Upper lobe of left lung (tissue), 6 donors: Measurements from ENCODE around the gene FCN1. TPM values are rescaled to one million over a fixed set of nuclear protein-coding genes. Genes with fewer than 3 reads are reported as not detected.

Experiments used
- ATAC-seq, 2 donors: fragments of 200-7000 bp; cut with Tn5 transposase; one replicate each; pipeline ENCODE4 v1.9.1; 2022; ENCODE audit warnings: mild to moderate bottlenecking in 2 of 2, moderate library complexity in 2 of 2; ENCODE audit not compliant: low FRiP score in 2 of 2
- DNase-seq, 2 donors: peaks; one replicate each; pipeline ENCODE4 v3.0.0-alpha.2; 2019 to 2020
- H3K27ac ChIP-seq, 4 donors: fragments of 200-600 bp; sonication (generic); one replicate each; pipeline ENCODE4 v1.5.1; 2016 to 2019
- H3K27me3 ChIP-seq, 4 donors: fragments of 200-600 bp; sonication (generic); one replicate each; pipeline ENCODE4 v1.5.1; 2017 to 2019
- H3K36me3 ChIP-seq, 4 donors: fragments of 200-600 bp; sonication (generic); one replicate each; pipeline ENCODE4 v1.5.1; 2016 to 2019
- H3K4me1 ChIP-seq, 4 donors: fragments of 200-600 bp; sonication (generic); one replicate each; pipeline ENCODE4 v1.5.1; 2018 to 2019
- H3K4me3 ChIP-seq, 4 donors: fragments of 200-600 bp; sonication (generic); one replicate each; pipeline ENCODE4 v1.5.1; 2017 to 2019; ENCODE audit warnings: mild to moderate bottlenecking in 2 of 4, moderate library complexity in 1 of 4
- H3K9me3 ChIP-seq, 4 donors: fragments of 200-600 bp; sonication (generic); one replicate each; pipeline ENCODE4 v1.5.1; 2018 to 2019
- CTCF ChIP-seq, 6 experiments: fragments of 450-650 bp in 4 of 6; fragments of 200-600 bp in 2 of 6; sonication (generic) in 2 of 6; IDR thresholded peaks; one replicate each; pipeline ENCODE4 v1.5.1; 2016 to 2019; ENCODE audit warnings: antibody characterized with exemption in 6 of 6
- EP300 ChIP-seq, 4 donors: sonication (generic); formaldehyde crosslinking; IDR thresholded peaks; one replicate each; pipeline ENCODE4 v1.5.1; 2017; ENCODE audit warnings: antibody characterized with exemption in 4 of 4, control low read depth in 2 of 4
- POLR2A ChIP-seq, 4 donors: fragments of 450-650 bp; IDR thresholded peaks; one replicate each; pipeline ENCODE4 v1.5.1; 2016 to 2017; ENCODE audit warnings: antibody characterized with exemption in 4 of 4, mild to moderate bottlenecking in 2 of 4
- POLR2AphosphoS5 ChIP-seq, 2 donors: sonication (generic); formaldehyde crosslinking; IDR thresholded peaks; one replicate each; pipeline ENCODE4 v1.5.1; 2017; ENCODE audit warnings: antibody characterized with exemption in 2 of 2
- WGBS, 2 donors: methylation state at CpG; one replicate each; pipeline ENCODE4 v1.1.5; 2017 to 2018; 5-methylcytosine and 5-hydroxymethylcytosine counted together
- total RNA-seq, 6 donors: library from RNA; depleted of rRNA in 4 of 6; stranded (reverse); fragments of >200 nt in 4 of 6; gene quantifications; one replicate each; pipeline versions ENCODE4 v1.1.0 to v1.2.1, GENCODE V29; 2016 to 2021
- donor health status: DM: no; HTN: no; CAD: no; lungs with moderate emphysema.
- donor health status: DM: no; HTN: yes; CAD: no; lungs with severe emphysema.

The FCN1 gene
- total RNA-seq, 6 donors from 2014 or later: 11.5 to 147 (median 19.7) TPM

- H3K4me1 ChIP-seq: peaks cover 0 to 4% (median 0%) of the 10 kb centered on the region in 4 donors
- no peak for TF ChIP-seq EP300 (IDR thresholded peaks at IDR 0.05)
- TF ChIP-seq CTCF (IDR thresholded peaks at IDR 0.05): no peak
- no peak for TF ChIP-seq POLR2A (IDR thresholded peaks at IDR 0.05)
- TF ChIP-seq POLR2AphosphoS5 (IDR thresholded peaks at IDR 0.05): no peak
- H3K9me3 ChIP-seq: no peaks in the 10 kb centered on the region
- H3K27ac ChIP-seq: peak overlapping the region in 1 of 4 donors; percentile 6
- ATAC-seq (peak in 1 of 2 donors; percentile 3), DNase-seq (no peak)
- peaks cover 0 to 6% (median 0%) of the 10 kb centered on the region in 4 donors for H3K27me3 ChIP-seq
- no peaks in the 10 kb centered on the region for H3K36me3 ChIP-seq
- no peak overlapping the region for H3K4me3 ChIP-seq
- 61 to 62% methylated on average over 12 to 14 of the region's 14 CpGs for WGBS, 2 donors
Measured at GRCh38 chr9:134944916-134945315, 27.2 kb upstream of the FCN1 start.

GRCh38 chr9:134944351-134944802 lies 26.7 kb upstream of the FCN1 start:
- TF ChIP-seq POLR2A (IDR thresholded peaks at IDR 0.05) (no peak), EP300 (IDR thresholded peaks at IDR 0.05) (no peak), POLR2AphosphoS5 (IDR thresholded peaks at IDR 0.05) (no peak), CTCF (IDR thresholded peaks at IDR 0.05) (no peak)
- WGBS, 2 donors: 25 to 34% methylated on average over 12 to 14 of the region's 14 CpGs
- DNase-seq (peak in 1 of 2 donors; percentile 77), ATAC-seq (peak in 1 of 2 donors; percentile 56)
- Histone ChIP-seq H3K9me3 (no peaks in the 10 kb centered on the region), H3K27ac (no peak overlapping the region), H3K4me1 (peaks cover 0 to 4% (median 0%) of the 10 kb centered on the region in 4 donors), H3K4me3 (no peak overlapping the region), H3K36me3 (no peaks in the 10 kb centered on the region), H3K27me3 (peaks cover 0 to 6% (median 0%) of the 10 kb centered on the region in 4 donors)

- DNase-seq (no peak), ATAC-seq (no peak)
- Histone ChIP-seq H3K4me3 (no peak overlapping the region), H3K36me3 (no peaks in the 10 kb centered on the region), H3K27me3 (peaks cover 0 to 6% (median 0%) of the 10 kb centered on the region in 4 donors), H3K4me1 (peaks cover 0 to 4% (median 0%) of the 10 kb centered on the region in 4 donors), H3K27ac (no peak overlapping the region), H3K9me3 (no peaks in the 10 kb centered on the region)
- 76 to 90% methylated on average over 10 to 15 of the region's 15 CpGs for WGBS, 2 donors
- no peak for TF ChIP-seq POLR2A (IDR thresholded peaks at IDR 0.05)
Measured at GRCh38 chr9:134943836-134944235, 26.1 kb upstream of the FCN1 start.

GRCh38 chr9:134943411-134943810 lies 25.7 kb upstream of the FCN1 start:
- DNase-seq (no peak), ATAC-seq (no peak)
- Histone ChIP-seq H3K9me3 (no peaks in the 10 kb centered on the region), H3K4me3 (no peak overlapping the region), H3K4me1 (peaks cover 0 to 4% (median 0%) of the 10 kb centered on the region in 4 donors), H3K27me3 (peaks cover 0 to 6% (median 0%) of the 10 kb centered on the region in 4 donors), H3K27ac (no peak overlapping the region), H3K36me3 (no peaks in the 10 kb centered on the region)
- WGBS, 2 donors: 87 to 96% methylated on average over 12 to 13 of the region's 13 CpGs
- TF ChIP-seq EP300 (IDR thresholded peaks at IDR 0.05): no peak
- no peak for TF ChIP-seq POLR2A (IDR thresholded peaks at IDR 0.05)
- TF ChIP-seq CTCF (IDR thresholded peaks at IDR 0.05): no peak
- no peak for TF ChIP-seq POLR2AphosphoS5 (IDR thresholded peaks at IDR 0.05)

GRCh38 chr9:134942788-134943184 lies 25.1 kb upstream of the FCN1 start:
- no peak for TF ChIP-seq POLR2A (IDR thresholded peaks at IDR 0.05)
- TF ChIP-seq POLR2AphosphoS5 (IDR thresholded peaks at IDR 0.05): no peak
- no peak for TF ChIP-seq CTCF (IDR thresholded peaks at IDR 0.05)
- no peak for TF ChIP-seq EP300 (IDR thresholded peaks at IDR 0.05)
- H3K27ac ChIP-seq: no peak overlapping the region
- DNase-seq: no peak
- H3K4me1 ChIP-seq: peaks cover 0 to 4% (median 0%) of the 10 kb centered on the region in 4 donors
- H3K4me3 ChIP-seq: no peak overlapping the region
- no peaks in the 10 kb centered on the region for H3K36me3 ChIP-seq
- ATAC-seq: no peak
- H3K27me3 ChIP-seq: peaks cover 0 to 6% (median 0%) of the 10 kb centered on the region in 4 donors
- no peaks in the 10 kb centered on the region for H3K9me3 ChIP-seq
- 65% methylated on average over 8 of the region's 8 CpGs for WGBS, 2 donors
